NT2/D1 (cell line): Measurements from ENCODE around the gene CTAGE4.
"Not testable (repeated sequence)": the region's sequence is repeated elsewhere in the genome, so short reads cannot be mapped to it uniquely, and the experiment has no call there.

Experiments
- SUZ12 ChIP-seq: IDR thresholded peaks from 2 replicates; pipeline ENCODE4 v1.6.1; 2011; ENCODE audit not compliant: insufficient read length, insufficient read depth; ENCODE audit errors: extremely low read depth
- YY1 ChIP-seq: IDR thresholded peaks from 2 replicates; pipeline ENCODE4 v1.6.1; 2011; ENCODE audit not compliant: insufficient read length, insufficient read depth
- ZNF274 ChIP-seq: IDR thresholded peaks from 2 replicates; pipeline ENCODE4 v1.6.1; 2011; ENCODE audit warnings: mild to moderate bottlenecking, low read depth, low read length

DNA sequence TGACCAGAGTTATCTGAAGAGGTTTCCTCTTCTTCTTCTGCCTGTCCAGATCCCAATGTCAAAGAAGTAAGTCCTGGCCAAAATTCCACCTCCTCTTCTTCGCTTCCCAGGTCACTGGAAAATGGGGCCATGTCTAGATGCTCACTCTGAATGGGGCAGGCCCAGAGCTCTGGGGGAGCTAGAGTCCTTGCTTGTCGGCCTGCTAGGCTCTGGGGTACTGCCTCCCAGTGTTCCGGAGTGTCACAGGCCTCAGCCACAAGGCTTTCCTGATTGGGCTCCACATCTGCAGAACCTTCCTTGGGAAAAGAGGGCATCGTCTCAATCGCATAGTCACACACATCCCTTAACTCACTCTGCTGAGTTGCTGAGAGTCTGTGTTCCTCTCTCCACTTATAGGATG is 4.6 kb downstream of the CTAGE4 start:
- TF ChIP-seq ZNF274, YY1, SUZ12: not testable (repeated sequence)
